DND-41 (cell line): ENCODE measurements around the gene AATK.

Experiments used
- ATAC-seq: fragments of 200-7000 bp; cut with Tn5 transposase; 3 replicates; pipeline ENCODE4 v1.9.1; 2021; ENCODE audit warnings: low read depth; ENCODE audit not compliant: insufficient read depth
- DNase-seq: peaks from one replicate; pipeline ENCODE4 v3.0.0-alpha.2; 2020
- H2AFZ ChIP-seq: 2 replicates; pipeline ENCODE4 v1.6.0; 2012; ENCODE audit warnings: low read depth, low read length
- H3K27ac ChIP-seq: 2 replicates; pipeline ENCODE4 v1.5.1; 2012; ENCODE audit warnings: low read length, inconsistent platforms
- H3K27me3 ChIP-seq: fragments of 200-600 bp; sonication (generic); 2 replicates; pipeline ENCODE4 v1.6.0; 2012; ENCODE audit warnings: low read length, mild to moderate bottlenecking, inconsistent platforms; ENCODE audit not compliant: insufficient read depth, poor library complexity
- H3K36me3 ChIP-seq: 2 replicates; pipeline ENCODE4 v1.5.1; 2012; ENCODE audit warnings: low read length, inconsistent platforms; ENCODE audit not compliant: insufficient read depth
- H3K4me1 ChIP-seq: 2 replicates; pipeline ENCODE4 v1.5.1; 2012; ENCODE audit warnings: mild to moderate bottlenecking, low read length; ENCODE audit not compliant: insufficient read depth
- H3K4me2 ChIP-seq: 2 replicates; pipeline ENCODE4 v1.6.0; 2012; ENCODE audit warnings: mild to moderate bottlenecking, moderate library complexity, low read length, inconsistent platforms; ENCODE audit not compliant: insufficient read depth
- H3K4me3 ChIP-seq, 2 experiments: fragments of 200-600 bp in 1 of 2; shearing (Covaris generic) in 1 of 2; 2 replicates each; pipeline ENCODE4 v1.5.1; 2012 to 2016; ENCODE audit warnings: inconsistent platforms in 2 of 2, low read length in 2 of 2, mild to moderate bottlenecking in 2 of 2, low read depth in 1 of 2, moderate library complexity in 1 of 2
- H3K79me2 ChIP-seq: 2 replicates; pipeline ENCODE4 v1.6.0; 2012; ENCODE audit warnings: low read length, inconsistent platforms; ENCODE audit not compliant: insufficient read depth
- H3K9ac ChIP-seq: 2 replicates; pipeline ENCODE4 v1.6.0; 2012; ENCODE audit warnings: low read depth, mild to moderate bottlenecking, inconsistent platforms, low read length, moderate library complexity
- H3K9me3 ChIP-seq: 2 replicates; pipeline ENCODE4 v1.5.1; 2012; ENCODE audit warnings: low read length, moderate library complexity, mild to moderate bottlenecking, inconsistent platforms; ENCODE audit not compliant: insufficient read depth, severe bottlenecking
- H4K20me1 ChIP-seq: 2 replicates; pipeline ENCODE4 v1.6.0; 2012; ENCODE audit warnings: low read length; ENCODE audit not compliant: insufficient read depth
- CTCF ChIP-seq: IDR thresholded peaks from 2 replicates; pipeline ENCODE4 v1.5.1; 2012; ENCODE audit warnings: borderline replicate concordance, low read length, moderate library complexity, mild to moderate bottlenecking; ENCODE audit not compliant: poor library complexity, severe bottlenecking; ENCODE audit errors: extremely low read depth
- EZH2 ChIP-seq: IDR thresholded peaks from 3 replicates; pipeline ENCODE4 v1.6.1; 2012; ENCODE audit warnings: borderline replicate concordance, low read depth, mild to moderate bottlenecking, moderate library complexity, low read length, inconsistent platforms; ENCODE audit not compliant: severe bottlenecking

Gene AATK

GRCh38 chr17:81138083-81138482 lies 27.9 kb downstream of the AATK start:
- DNase-seq (no peak), ATAC-seq (no peak)
- Histone ChIP-seq H2AFZ (no peak overlapping the region), H3K4me3 (no peak overlapping the region), H3K9me3 (peaks cover 3% of the 10 kb centered on the region), H3K79me2 (no peaks in the 10 kb centered on the region), H3K9ac (no peak overlapping the region), H4K20me1 (peaks cover 10% of the 10 kb centered on the region), H3K27me3 (no peaks in the 10 kb centered on the region), H3K4me2 (no peak overlapping the region), H3K27ac (no peak overlapping the region), H3K4me1 (no peaks in the 10 kb centered on the region), H3K36me3 (no peaks in the 10 kb centered on the region)
- TF ChIP-seq EZH2: no peak
- no peak for TF ChIP-seq CTCF

GRCh38 chr17:81137248-81137647 lies 28.8 kb downstream of the AATK start:
- Histone ChIP-seq H3K4me3 (no peak overlapping the region), H3K9me3 (peaks cover 3% of the 10 kb centered on the region), H3K36me3 (no peaks in the 10 kb centered on the region), H3K27me3 (no peaks in the 10 kb centered on the region), H3K79me2 (no peaks in the 10 kb centered on the region), H3K27ac (no peak overlapping the region), H3K4me1 (no peaks in the 10 kb centered on the region), H2AFZ (no peak overlapping the region), H4K20me1 (peaks cover 10% of the 10 kb centered on the region), H3K4me2 (no peak overlapping the region), H3K9ac (no peak overlapping the region)
- DNase-seq (no peak), ATAC-seq (no peak)
- TF ChIP-seq CTCF (no peak), EZH2 (no peak)

GRCh38 chr17:81136366-81136765 lies 29.7 kb downstream of the AATK start:
- no peak for ATAC-seq

More at GRCh38 chr17:81136366-81136765, 29.7 kb downstream of the AATK start:
- H3K79me2 ChIP-seq: no peaks in the 10 kb centered on the region
- H3K36me3 ChIP-seq: no peaks in the 10 kb centered on the region
- peaks cover 3% of the 10 kb centered on the region for H3K9me3 ChIP-seq
- no peak for DNase-seq
- no peak overlapping the region for H3K4me2 ChIP-seq
- H4K20me1 ChIP-seq: peaks cover 10% of the 10 kb centered on the region
- TF ChIP-seq EZH2 (no peak), CTCF (no peak)
- no peak overlapping the region for H2AFZ ChIP-seq
- no peaks in the 10 kb centered on the region for H3K27me3 ChIP-seq
- H3K27ac ChIP-seq: no peak overlapping the region
- H3K9ac ChIP-seq: no peak overlapping the region
- H3K4me3 ChIP-seq: no peak overlapping the region
- H3K4me1 ChIP-seq: no peaks in the 10 kb centered on the region
